ENCODE measurements around the gene GH1. TPM values are rescaled to one million over a fixed set of nuclear protein-coding genes. Genes with fewer than 3 reads are reported as not detected.

Gene GH1
- total and polyA plus RNA-seq, 9 of the 15 experiments (the other 6 are each of a cell fraction or from before 2014, with no cell fraction given), result not detected

- in situ Hi-C loops (cut with MboI), result no loop called here
- H2AFZ ChIP-seq (ENCODE audit: low read depth, low read length), result no peak overlapping the region
- peak overlapping the region in 1 of 2 experiments; percentile 68; a peak in 1 of 4 replicates for H3K9ac ChIP-seq (ENCODE audit: insufficient read depth in 1 of 2, low read depth in 2 of 2, low read length in 2 of 2)
- peaks cover 2% of the 10 kb centered on the region for H3K9me1 ChIP-seq (ENCODE audit: control insufficient read depth, insufficient read depth, low read length)
- H3K27me3 ChIP-seq (ENCODE audit: control insufficient read depth in 2 of 2, insufficient read depth in 2 of 2, low read length in 2 of 2), result peaks cover 0 to 9% of the 10 kb centered on the region in 2 experiments; a peak in 1 of 5 replicates
- no TSS peak for BruUV-seq (replicated peaks)
- H3K4me1 ChIP-seq (replicated peaks in 1 of 2; ENCODE audit: control insufficient read depth in 2 of 2, insufficient read depth in 2 of 2, low read length in 2 of 2), result peaks cover 15 to 26% of the 10 kb centered on the region in 2 experiments
- no peaks in the 10 kb centered on the region for H4K20me1 ChIP-seq (replicated peaks; ENCODE audit: control insufficient read depth, insufficient read depth, low read length)
- no peaks in the 10 kb centered on the region for H3K9me3 ChIP-seq (replicated peaks; ENCODE audit: control insufficient read depth, insufficient read depth, low read depth, low read length)
- TF ChIP-seq DEAF1 (CRISPR knock-in tag; IDR thresholded peaks at IDR 0.05), result no peak
- TF ChIP-seq ZNF764 (CRISPR knock-in tag; IDR thresholded peaks at IDR 0.05; ENCODE audit: low read depth), result no peak
- TF ChIP-seq KLF1 (tag; IDR thresholded peaks at IDR 0.05), result no peak
- no peak for TF ChIP-seq NFIX (CRISPR knock-in tag; IDR thresholded peaks at IDR 0.05; ENCODE audit: low read depth)
- 0 out of 2 replicates have a peak, but pooled peaks have one; percentile 8 for TF ChIP-seq ZNF143 (CRISPR knock-in tag; IDR thresholded peaks at IDR 0.05)
- no peak for TF ChIP-seq CBFA2T2 (conservative IDR thresholded peaks at IDR 0.05)
- WGBS (ENCODE audit: insufficient coverage, low coverage, missing lambda C conversion rate), result 35% methylated on average over 10 of the region's 10 CpGs
- ATAC-seq (no peak), FAIRE-seq (no peak), DNase-seq (ENCODE audit: extremely low read depth in 1 of 4, low spot score in 3 of 4) (no peak)
- H3K27ac ChIP-seq (ENCODE audit: extremely low read depth, low read depth, low read length), result no peak overlapping the region
- H3K4me2 ChIP-seq (ENCODE audit: insufficient read depth, low read length), result no peak overlapping the region
- H3K36me3 ChIP-seq (ENCODE audit: control insufficient read depth, insufficient read depth, low read length), result no peaks in the 10 kb centered on the region
- POLR2A ChIA-PET, result interaction anchor here (1.1 kb wide), 1 partner anchor 35 kb away, joined by 3 read pairs; no protein-coding TSS in a partner anchor
- intact Hi-C loops (cut with micrococcal nuclease), result no loop called here
- no peak overlapping the region for H3K4me3 ChIP-seq
- H3K79me2 ChIP-seq (ENCODE audit: control insufficient read depth, insufficient read depth, low read length), result no peaks in the 10 kb centered on the region
- CTCF ChIA-PET (ENCODE audit: low intra/inter-chr PET ratio), result no interaction called here
Measured at GRCh38 chr17:63962298-63962744, 43.7 kb upstream of the GH1 start.

All from K562 (cell line).